HG03139 (cell line): Measurements from ENCODE around the gene AGK.
"Not testable (repeated sequence)": the region's sequence is repeated elsewhere in the genome, so short reads cannot be mapped to it uniquely, and the experiment has no call there.

Experiments
- ATAC-seq: cut with Tn5 transposase; IDR thresholded peaks from one replicate; pipeline ENCODE4 v1.9.1; 2021; ENCODE audit not compliant: unreplicated experiment

The AGK gene

GRCh38 chr7:141645188-141645587 lies 94.0 kb downstream of the AGK start:
- no peak for ATAC-seq

- no peak for ATAC-seq
Observed at GRCh38 chr7:141646826-141647480, 95.7 kb downstream of the AGK start.

- ATAC-seq, result not testable (repeated sequence)
Observed at GRCh38 chr7:141647701-141648100, 96.5 kb downstream of the AGK start.

GRCh38 chr7:141648276-141649114 lies 97.3 kb downstream of the AGK start:
- ATAC-seq, result no peak

GRCh38 chr7:141649137-141649864 lies 98.1 kb downstream of the AGK start:
- no peak for ATAC-seq

- peak; percentile 55 for ATAC-seq
Observed at GRCh38 chr7:141649865-141650634, 98.8 kb downstream of the AGK start.

GRCh38 chr7:141651417-141651816 lies 100.2 kb downstream of the AGK start:
- no peak for ATAC-seq

- ATAC-seq, result no peak
Observed at GRCh38 chr7:141652691-141653090, 101.5 kb downstream of the AGK start.

GRCh38 chr7:141654551-141654950 lies 103.3 kb downstream of the AGK start:
- peak; percentile 88 for ATAC-seq

GRCh38 chr7:141659501-141659900 lies 108.3 kb downstream of the AGK start:
- no peak for ATAC-seq

- ATAC-seq, result no peak
Observed at GRCh38 chr7:141660259-141660658, 109.0 kb downstream of the AGK start.

- ATAC-seq, result no peak
Observed at GRCh38 chr7:141663081-141663849, 112.1 kb downstream of the AGK start.

- ATAC-seq, result no peak
Observed at GRCh38 chr7:141664450-141664849, 113.2 kb downstream of the AGK start.

GRCh38 chr7:141665208-141666035 lies 114.2 kb downstream of the AGK start:
- ATAC-seq, result no peak

- ATAC-seq, result no peak
Observed at GRCh38 chr7:141666071-141666470, 114.9 kb downstream of the AGK start.

GRCh38 chr7:141668853-141669252 lies 117.6 kb downstream of the AGK start:
- no peak for ATAC-seq

GRCh38 chr7:141671705-141672496 lies 120.7 kb downstream of the AGK start:
- ATAC-seq, result no peak

- no peak for ATAC-seq
Observed at GRCh38 chr7:141673346-141673745, 122.1 kb downstream of the AGK start.
